ENCODE results near the gene MAGI1.

DNA sequence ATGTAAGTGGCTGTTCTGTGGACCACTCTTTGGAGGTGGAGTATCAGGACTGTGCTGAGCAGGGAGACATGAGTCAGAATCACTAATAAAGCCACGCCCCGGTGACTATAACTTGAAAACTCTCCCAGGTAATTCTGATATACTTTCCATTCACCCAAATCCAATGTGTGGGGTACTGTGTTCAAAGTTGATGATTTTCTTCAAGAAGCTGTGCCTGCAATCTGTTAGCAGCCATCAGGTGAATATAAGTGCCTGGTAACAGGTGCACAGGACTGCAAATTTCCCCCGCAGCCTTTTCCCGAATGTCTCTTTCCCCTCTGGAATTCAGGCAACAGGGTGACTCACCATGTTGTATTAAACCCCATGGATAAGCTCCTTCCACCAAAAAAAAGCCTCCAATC lies 17.0 kb downstream of the MAGI1 start:
- TF ChIP-seq, protein P1, sequence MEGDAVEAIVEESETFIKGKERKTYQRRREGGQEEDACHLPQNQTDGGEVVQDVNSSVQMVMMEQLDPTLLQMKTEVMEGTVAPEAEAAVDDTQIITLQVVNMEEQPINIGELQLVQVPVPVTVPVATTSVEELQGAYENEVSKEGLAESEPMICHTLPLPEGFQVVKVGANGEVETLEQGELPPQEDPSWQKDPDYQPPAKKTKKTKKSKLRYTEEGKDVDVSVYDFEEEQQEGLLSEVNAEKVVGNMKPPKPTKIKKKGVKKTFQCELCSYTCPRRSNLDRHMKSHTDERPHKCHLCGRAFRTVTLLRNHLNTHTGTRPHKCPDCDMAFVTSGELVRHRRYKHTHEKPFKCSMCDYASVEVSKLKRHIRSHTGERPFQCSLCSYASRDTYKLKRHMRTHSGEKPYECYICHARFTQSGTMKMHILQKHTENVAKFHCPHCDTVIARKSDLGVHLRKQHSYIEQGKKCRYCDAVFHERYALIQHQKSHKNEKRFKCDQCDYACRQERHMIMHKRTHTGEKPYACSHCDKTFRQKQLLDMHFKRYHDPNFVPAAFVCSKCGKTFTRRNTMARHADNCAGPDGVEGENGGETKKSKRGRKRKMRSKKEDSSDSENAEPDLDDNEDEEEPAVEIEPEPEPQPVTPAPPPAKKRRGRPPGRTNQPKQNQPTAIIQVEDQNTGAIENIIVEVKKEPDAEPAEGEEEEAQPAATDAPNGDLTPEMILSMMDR (IDR thresholded peaks at IDR 0.05): no peak
- TF ChIP-seq POLR2A (IDR thresholded peaks at IDR 0.05): no peak

All from vagina (tissue), 2 donors.